ENCODE results near the gene IL1RAPL2.

The IL1RAPL2 gene

GRCh38 chrX:105277132-105277531, 711.1 kb downstream of the IL1RAPL2 start:
- no peak for DNase-seq

GRCh38 chrX:105282077-105282476, 716.1 kb downstream of the IL1RAPL2 start:
- DNase-seq, result no peak

GRCh38 chrX:105297041-105297440, 731.0 kb downstream of the IL1RAPL2 start:
- no peak for DNase-seq

- no peak for DNase-seq
Observed at GRCh38 chrX:105299286-105299685, 733.3 kb downstream of the IL1RAPL2 start.

- no peak for DNase-seq
Observed at GRCh38 chrX:105302246-105302645, 736.2 kb downstream of the IL1RAPL2 start.

- DNase-seq, result no peak
Observed at GRCh38 chrX:105307762-105308161, 741.8 kb downstream of the IL1RAPL2 start.

- no peak for DNase-seq
Observed at GRCh38 chrX:105313596-105313995, 747.6 kb downstream of the IL1RAPL2 start.

- DNase-seq, result no peak
Observed at GRCh38 chrX:105314458-105314857, 748.5 kb downstream of the IL1RAPL2 start.

GRCh38 chrX:105315248-105315647, 749.2 kb downstream of the IL1RAPL2 start:
- DNase-seq, result no peak

GRCh38 chrX:105317117-105317516, 751.1 kb downstream of the IL1RAPL2 start:
- DNase-seq, result no peak

GRCh38 chrX:105323928-105324327, 757.9 kb downstream of the IL1RAPL2 start:
- DNase-seq, result no peak

GRCh38 chrX:105328773-105329172, 762.8 kb downstream of the IL1RAPL2 start:
- DNase-seq, result no peak

- no peak for DNase-seq
Observed at GRCh38 chrX:105331244-105331643, 765.2 kb downstream of the IL1RAPL2 start.

GRCh38 chrX:105347373-105347772, 781.4 kb downstream of the IL1RAPL2 start:
- DNase-seq, result no peak

GRCh38 chrX:105349476-105349875, 783.5 kb downstream of the IL1RAPL2 start:
- no peak for DNase-seq

GRCh38 chrX:105375816-105376215, 809.8 kb downstream of the IL1RAPL2 start:
- DNase-seq, result no peak

GRCh38 chrX:105424729-105425128, 858.7 kb downstream of the IL1RAPL2 start:
- no peak for DNase-seq

- no peak for DNase-seq
Observed at GRCh38 chrX:105451401-105451800, 885.4 kb downstream of the IL1RAPL2 start.

GRCh38 chrX:105458846-105459245, 892.8 kb downstream of the IL1RAPL2 start:
- no peak for DNase-seq

- no peak for DNase-seq
Observed at GRCh38 chrX:105460376-105460775, 894.4 kb downstream of the IL1RAPL2 start.

GRCh38 chrX:105461016-105461415, 895.0 kb downstream of the IL1RAPL2 start:
- no peak for DNase-seq

- DNase-seq, result no peak
Observed at GRCh38 chrX:105462186-105462585, 896.2 kb downstream of the IL1RAPL2 start.

GRCh38 chrX:105463473-105463872, 897.5 kb downstream of the IL1RAPL2 start:
- no peak for DNase-seq

- DNase-seq, result no peak
Observed at GRCh38 chrX:105464618-105465017, 898.6 kb downstream of the IL1RAPL2 start.

- no peak for DNase-seq
Observed at GRCh38 chrX:105468741-105469140, 902.7 kb downstream of the IL1RAPL2 start.

- DNase-seq, result no peak
Observed at GRCh38 chrX:105471597-105471996, 905.6 kb downstream of the IL1RAPL2 start.

Data from NCI-H1092 (cell line).